Measurements from ENCODE around the gene KRTAP9-4.
"Not testable (repeated sequence)": the region's sequence is repeated elsewhere in the genome, so short reads cannot be mapped to it uniquely, and the experiment has no call there.

KRTAP9-4 gene

GRCh38 chr17:41265078-41265477, 15.6 kb downstream of the KRTAP9-4 start, which contains the start of gene KRTAP9-6:
KRTAP9-6 (plus strand) TSS chr17:41265378; CDS start chr17:41265378, 0 bp downstream.
- no peak for DNase-seq (ENCODE audit: low spot score)

GRCh38 chr17:41267711-41268110, 18.2 kb downstream of the KRTAP9-4 start:
- DNase-seq (ENCODE audit: low spot score): no peak

GRCh38 chr17:41271323-41271722, 21.8 kb downstream of the KRTAP9-4 start:
- DNase-seq (ENCODE audit: low spot score): not testable (repeated sequence)

- DNase-seq (ENCODE audit: low spot score): no peak
Measured at GRCh38 chr17:41271858-41272257, 22.4 kb downstream of the KRTAP9-4 start.

- DNase-seq (ENCODE audit: low spot score): not testable (repeated sequence)
Measured at GRCh38 chr17:41275648-41276190, 26.2 kb downstream of the KRTAP9-4 start, which contains the start of gene KRTAP9-7. KRTAP9-7 (plus strand) TSS chr17:41275698; CDS start chr17:41275698, 0 bp downstream.

- no peak for DNase-seq (ENCODE audit: low spot score)
Measured at GRCh38 chr17:41278176-41278955, 28.9 kb downstream of the KRTAP9-4 start.

GRCh38 chr17:41284043-41284442, 34.6 kb downstream of the KRTAP9-4 start:
- DNase-seq (ENCODE audit: low spot score): no peak

GRCh38 chr17:41284546-41284945, 35.1 kb downstream of the KRTAP9-4 start:
- no peak for DNase-seq (ENCODE audit: low spot score)

GRCh38 chr17:41287050-41287449, 37.6 kb downstream of the KRTAP9-4 start:
- no peak for DNase-seq (ENCODE audit: low spot score)

- no peak for DNase-seq (ENCODE audit: low spot score)
Measured at GRCh38 chr17:41294016-41294415, 44.5 kb downstream of the KRTAP9-4 start.

- no peak for DNase-seq (ENCODE audit: low spot score)
Measured at GRCh38 chr17:41296846-41297245, 47.4 kb downstream of the KRTAP9-4 start.

- DNase-seq (ENCODE audit: low spot score): no peak
Measured at GRCh38 chr17:41298458-41299135, 49.1 kb downstream of the KRTAP9-4 start.

All from D341Med (cell line).